Measurements from ENCODE around the gene PARP8. TPM values are rescaled to one million over a fixed set of nuclear protein-coding genes. Genes with fewer than 3 reads are reported as not detected.

The PARP8 gene
- total RNA-seq, 1 donor from 2014 or later = 48.4 TPM

DNA sequence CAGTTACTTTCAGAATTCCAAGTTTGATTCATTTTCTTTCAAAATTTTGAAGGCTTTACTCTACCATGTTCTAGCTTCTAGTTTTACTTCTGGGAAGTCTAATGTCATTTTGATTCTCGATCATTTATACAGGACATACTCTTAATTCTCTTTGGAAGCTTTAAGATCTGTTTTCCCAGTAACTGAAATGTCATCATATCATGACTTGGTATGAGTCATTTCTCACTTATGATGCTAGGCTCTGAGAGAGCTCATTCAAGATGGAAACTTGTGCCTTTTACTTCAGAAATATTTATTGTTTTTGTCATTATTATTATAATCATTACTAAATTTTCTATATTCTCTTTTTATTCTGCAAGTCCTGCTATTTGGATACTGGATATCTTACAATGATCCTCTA is 222.3 kb downstream of the PARP8 start:
- H3K4me1 ChIP-seq = no peaks in the 10 kb centered on the region
- H3K27me3 ChIP-seq = no peaks in the 10 kb centered on the region
- TF ChIP-seq POLR2A (IDR thresholded peaks at IDR 0.05) (no peak), POLR2AphosphoS5 (IDR thresholded peaks at IDR 0.05; ENCODE audit: insufficient read depth in 1 of 2, low read depth in 1 of 2) (no peak)
- TF ChIP-seq, protein P1, sequence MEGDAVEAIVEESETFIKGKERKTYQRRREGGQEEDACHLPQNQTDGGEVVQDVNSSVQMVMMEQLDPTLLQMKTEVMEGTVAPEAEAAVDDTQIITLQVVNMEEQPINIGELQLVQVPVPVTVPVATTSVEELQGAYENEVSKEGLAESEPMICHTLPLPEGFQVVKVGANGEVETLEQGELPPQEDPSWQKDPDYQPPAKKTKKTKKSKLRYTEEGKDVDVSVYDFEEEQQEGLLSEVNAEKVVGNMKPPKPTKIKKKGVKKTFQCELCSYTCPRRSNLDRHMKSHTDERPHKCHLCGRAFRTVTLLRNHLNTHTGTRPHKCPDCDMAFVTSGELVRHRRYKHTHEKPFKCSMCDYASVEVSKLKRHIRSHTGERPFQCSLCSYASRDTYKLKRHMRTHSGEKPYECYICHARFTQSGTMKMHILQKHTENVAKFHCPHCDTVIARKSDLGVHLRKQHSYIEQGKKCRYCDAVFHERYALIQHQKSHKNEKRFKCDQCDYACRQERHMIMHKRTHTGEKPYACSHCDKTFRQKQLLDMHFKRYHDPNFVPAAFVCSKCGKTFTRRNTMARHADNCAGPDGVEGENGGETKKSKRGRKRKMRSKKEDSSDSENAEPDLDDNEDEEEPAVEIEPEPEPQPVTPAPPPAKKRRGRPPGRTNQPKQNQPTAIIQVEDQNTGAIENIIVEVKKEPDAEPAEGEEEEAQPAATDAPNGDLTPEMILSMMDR (IDR thresholded peaks at IDR 0.05) = no peak
- DNase-seq (ENCODE audit: extremely low spot score in 2 of 2) = no peak
- no peaks in the 10 kb centered on the region for H3K9me3 ChIP-seq
- no peak overlapping the region for H3K27ac ChIP-seq
- intact Hi-C loops (cut with DNase I) = no loop called here
- no peaks in the 10 kb centered on the region for H3K36me3 ChIP-seq
- no peak overlapping the region for H3K4me3 ChIP-seq

DNA sequence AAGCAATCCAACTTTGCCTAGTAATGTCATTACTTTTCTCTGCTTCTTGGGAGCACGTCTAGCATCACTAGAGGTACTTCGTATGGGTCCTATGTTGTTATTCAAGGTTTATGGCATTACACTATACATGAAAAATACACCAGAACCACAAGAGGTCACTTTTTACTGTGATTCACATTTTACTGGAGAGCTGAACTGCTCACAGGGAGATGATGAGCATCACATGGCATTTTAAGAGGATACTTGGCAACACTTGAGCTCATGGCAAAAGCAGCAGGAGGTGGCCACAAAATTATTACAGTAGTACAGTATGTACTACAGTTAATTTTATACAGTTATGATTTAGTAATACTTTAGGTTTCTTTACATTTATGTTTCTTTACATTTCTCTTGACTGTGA is 223.4 kb downstream of the PARP8 start:
- Histone ChIP-seq H3K27me3 (no peaks in the 10 kb centered on the region), H3K4me3 (no peak overlapping the region), H3K27ac (no peak overlapping the region), H3K4me1 (no peaks in the 10 kb centered on the region), H3K9me3 (no peaks in the 10 kb centered on the region), H3K36me3 (no peaks in the 10 kb centered on the region)
- intact Hi-C loops (cut with DNase I) = no loop called here
- TF ChIP-seq POLR2AphosphoS5 (IDR thresholded peaks at IDR 0.05; ENCODE audit: insufficient read depth in 1 of 2, low read depth in 1 of 2) (no peak), POLR2A (IDR thresholded peaks at IDR 0.05) (no peak)
- TF ChIP-seq, protein P1 (IDR thresholded peaks at IDR 0.05) = no peak
- DNase-seq (ENCODE audit: extremely low spot score in 2 of 2) = no peak

Other genes starting within 250 kb of the PARP8 start
- gene EMB, start 225.3 kb upstream of the PARP8 start, total RNA-seq = 10.1 TPM